NCI-H82 (cell line): ENCODE measurements around the gene RHBDD1.

Experiments
- DNase-seq: peaks from one replicate; lab custom pipeline; 2025; lab: John Stamatoyannopoulos, UW

The RHBDD1 gene

GRCh38 chr2:226835796-226836547 lies at the start of gene RHBDD1:
RHBDD1 (plus strand) TSS chr2:226836054; CDS start chr2:226864694, 28,640 bp downstream.
- DNase-seq, result peak; percentile 98

GRCh38 chr2:226788064-226788463 lies 47.8 kb upstream of the RHBDD1 start:
- DNase-seq, result no peak

- DNase-seq, result no peak
These were observed 46.9 kb upstream of the RHBDD1 start for GRCh38 chr2:226788881-226789490.

GRCh38 chr2:226790011-226790410 lies 45.8 kb upstream of the RHBDD1 start:
- no peak for DNase-seq

GRCh38 chr2:226790431-226790830 lies 45.4 kb upstream of the RHBDD1 start:
- DNase-seq, result no peak

GRCh38 chr2:226791056-226791486 lies 44.8 kb upstream of the RHBDD1 start:
- DNase-seq, result peak; percentile 60

- peak; percentile 95 for DNase-seq
These were observed 44.3 kb upstream of the RHBDD1 start for GRCh38 chr2:226791487-226792081.

GRCh38 chr2:226792155-226792881 lies 43.5 kb upstream of the RHBDD1 start:
- DNase-seq, result peak; percentile 54

GRCh38 chr2:226793646-226794045 lies 42.2 kb upstream of the RHBDD1 start:
- no peak for DNase-seq

- peak; percentile 31 for DNase-seq
These were observed 41.6 kb upstream of the RHBDD1 start for GRCh38 chr2:226794196-226794661.

GRCh38 chr2:226794751-226795171 lies 41.1 kb upstream of the RHBDD1 start:
- DNase-seq, result peak; percentile 64

- DNase-seq, result peak; percentile 42
These were observed 40.4 kb upstream of the RHBDD1 start for GRCh38 chr2:226795281-226796011.

- peak; percentile 27 for DNase-seq
These were observed 39.6 kb upstream of the RHBDD1 start for GRCh38 chr2:226796012-226796839.

- peak; percentile 24 for DNase-seq
These were observed 39.0 kb upstream of the RHBDD1 start for GRCh38 chr2:226796840-226797288.

GRCh38 chr2:226797289-226797988 lies 38.4 kb upstream of the RHBDD1 start:
- no peak for DNase-seq

- DNase-seq, result no peak
These were observed 37.8 kb upstream of the RHBDD1 start for GRCh38 chr2:226797989-226798421.

GRCh38 chr2:226798422-226799210 lies 37.2 kb upstream of the RHBDD1 start:
- DNase-seq, result peak; percentile 68

GRCh38 chr2:226799211-226799975 lies 36.5 kb upstream of the RHBDD1 start, which contains the start of gene IRS1:
IRS1 (minus strand) TSS chr2:226799820; CDS start chr2:226798738, 1,082 bp downstream.
- DNase-seq, result peak; percentile 88
